SK-N-MC (cell line): ENCODE results near the gene TMEM214.

ENCODE experiments used
- DNase-seq: peaks from one replicate; pipeline ENCODE4 v3.0.0-alpha.2; 2011; ENCODE audit warnings: low read depth, low spot score
- H3K27ac ChIP-seq: fragments of 200-600 bp; sonication (generic); 2 replicates; pipeline ENCODE4 v1.5.1; 2016; ENCODE audit warnings: mixed run types
- H3K36me3 ChIP-seq: fragments of 200-600 bp; sonication (generic); 2 replicates; pipeline ENCODE4 v1.6.1; 2017; ENCODE audit warnings: antibody characterized with exemption, low read length, mixed read lengths; ENCODE audit not compliant: insufficient read depth
- H3K4me3 ChIP-seq: fragments of 200-600 bp; sonication (generic); 2 replicates; pipeline ENCODE4 v1.5.1; 2016
- H3K9ac ChIP-seq: fragments of 200-600 bp; sonication (generic); 2 replicates; pipeline ENCODE4 v1.8.0; 2017; ENCODE audit warnings: mixed run types, mixed read lengths; ENCODE audit not compliant: insufficient read length
- H3K9me3 ChIP-seq: fragments of 200-600 bp; sonication (generic); 2 replicates; pipeline ENCODE4 v1.6.1; 2017; ENCODE audit warnings: low read depth, mild to moderate bottlenecking, antibody characterized with exemption, low read length, moderate library complexity, mixed read lengths
- EZH2 ChIP-seq: fragments of 200-600 bp; sonication (generic); IDR thresholded peaks from one replicate; pipeline ENCODE4 v1.6.1; 2017; ENCODE audit warnings: antibody characterized with exemption
- FOXP2 ChIP-seq: optimal IDR thresholded peaks from 2 replicates; pipeline ENCODE3; 2011; ENCODE audit warnings: mild to moderate bottlenecking, moderate library complexity; ENCODE audit not compliant: insufficient read depth; ENCODE audit errors: extremely low read length, control extremely low read depth
- POLR2AphosphoS5 ChIP-seq: IDR thresholded peaks from 2 replicates; pipeline ENCODE4 v1.6.1; 2012; ENCODE audit warnings: mild to moderate bottlenecking, low read depth, low read length, borderline replicate concordance

TMEM214 gene

DNA sequence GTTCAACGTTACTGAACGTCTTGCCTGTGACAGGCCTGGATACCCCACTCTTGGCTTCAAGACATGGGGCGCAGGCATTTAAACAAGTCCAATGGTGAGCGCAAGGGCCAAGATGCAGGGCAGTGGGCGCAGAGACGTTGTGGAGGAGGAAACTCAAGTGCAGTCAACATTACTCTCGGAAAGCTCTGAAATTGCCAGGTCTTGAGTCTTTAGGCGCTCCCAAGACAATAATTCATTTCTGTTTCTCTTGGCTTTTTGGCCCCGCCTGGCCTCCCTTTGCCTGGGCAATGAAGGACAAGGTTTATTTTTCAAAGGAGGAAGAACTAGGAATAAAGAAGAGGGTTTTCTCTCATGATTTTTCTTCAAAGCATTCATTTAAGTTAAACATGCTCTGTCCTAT, 13.3 kb upstream of the TMEM214 start:
- Histone ChIP-seq H3K36me3 (no peaks in the 10 kb centered on the region), H3K27ac (no peak overlapping the region), H3K9ac (no peak overlapping the region), H3K4me3 (no peak overlapping the region), H3K9me3 (no peaks in the 10 kb centered on the region)
- TF ChIP-seq EZH2: no peak
- no peak for TF ChIP-seq FOXP2
- no peak for TF ChIP-seq POLR2AphosphoS5
- DNase-seq: no peak

DNA sequence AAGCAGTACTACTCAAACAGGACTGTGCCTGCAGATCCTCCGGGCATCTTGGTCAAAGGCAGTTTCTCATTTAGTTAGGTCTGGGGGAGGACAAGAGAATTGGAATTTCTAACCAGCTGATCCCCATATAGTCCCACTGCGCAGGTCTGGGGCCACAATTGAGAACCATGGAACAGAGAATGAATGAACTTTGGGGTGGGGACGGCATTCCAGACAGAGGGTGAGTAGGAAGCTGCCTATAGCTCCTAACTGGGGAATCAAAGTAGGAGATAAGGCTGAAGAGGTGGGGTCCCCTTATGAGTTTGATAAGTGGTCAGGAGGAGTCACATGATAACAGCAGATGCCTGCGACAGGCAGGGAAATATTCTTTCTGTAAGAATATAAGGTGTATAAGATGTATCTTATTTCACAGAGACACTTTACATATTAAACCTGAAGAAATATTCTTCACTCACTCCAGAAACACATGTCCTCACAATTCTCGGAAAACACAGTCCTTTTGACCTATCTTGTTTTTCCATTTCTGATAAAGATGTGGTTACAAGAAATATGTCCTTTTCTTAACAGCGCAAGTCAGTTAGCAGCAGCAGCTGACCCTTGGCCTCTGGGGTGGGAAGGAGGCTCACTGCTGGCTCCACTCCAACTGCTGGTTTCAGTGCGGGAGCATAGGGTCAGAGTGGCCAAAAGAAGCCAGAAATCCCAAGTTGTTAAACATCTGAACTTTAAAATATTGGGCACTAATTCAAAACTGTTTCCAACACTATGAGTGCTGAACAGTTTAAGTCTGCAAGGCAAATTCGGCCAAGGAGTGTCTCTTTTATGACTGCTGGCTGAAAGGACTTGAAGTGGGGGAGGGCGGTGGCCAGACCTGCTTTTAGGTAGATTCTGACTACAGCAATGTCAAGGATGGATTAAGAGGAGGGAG, 12.6 kb upstream of the TMEM214 start:
- Histone ChIP-seq H3K9ac (peak overlapping the region; percentile 25), H3K27ac (no peak overlapping the region), H3K4me3 (no peak overlapping the region), H3K9me3 (no peaks in the 10 kb centered on the region), H3K36me3 (no peaks in the 10 kb centered on the region)
- DNase-seq: no peak
- TF ChIP-seq FOXP2: no peak
- no peak for TF ChIP-seq EZH2
- TF ChIP-seq POLR2AphosphoS5: no peak

GRCh38 chr2:27021253-27022049, 11.3 kb upstream of the TMEM214 start:
- no peak for DNase-seq
- no peak overlapping the region for H3K27ac ChIP-seq
- no peaks in the 10 kb centered on the region for H3K9me3 ChIP-seq
- H3K9ac ChIP-seq: no peak overlapping the region
- H3K4me3 ChIP-seq: no peak overlapping the region
- TF ChIP-seq POLR2AphosphoS5 (no peak), EZH2 (no peak), FOXP2 (no peak)
- H3K36me3 ChIP-seq: no peaks in the 10 kb centered on the region

DNA sequence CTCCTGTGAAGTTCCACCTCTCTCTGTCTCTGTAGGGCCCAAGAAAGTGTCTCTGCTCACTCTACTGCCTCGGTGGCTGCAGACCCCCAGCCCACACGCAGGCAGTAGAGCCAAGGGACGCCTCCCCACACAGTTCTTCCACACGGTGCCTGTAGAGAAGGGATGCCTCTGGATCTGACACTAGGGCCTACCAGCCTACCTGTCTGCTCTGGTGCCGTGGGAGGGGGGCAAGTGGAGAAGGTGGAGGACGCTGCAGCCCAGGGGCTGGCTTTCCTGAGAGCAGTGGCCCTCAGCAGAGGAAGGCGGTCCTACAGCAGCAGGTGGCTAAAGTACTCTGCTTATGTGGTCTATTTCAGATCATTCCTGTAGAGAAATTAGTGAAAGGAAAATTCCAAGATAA, 9.0 kb upstream of the TMEM214 start:
- H3K27ac ChIP-seq: no peak overlapping the region
- H3K9ac ChIP-seq: no peak overlapping the region
- no peaks in the 10 kb centered on the region for H3K36me3 ChIP-seq
- DNase-seq: no peak
- H3K9me3 ChIP-seq: no peaks in the 10 kb centered on the region
- TF ChIP-seq FOXP2: no peak
- no peak overlapping the region for H3K4me3 ChIP-seq

DNA sequence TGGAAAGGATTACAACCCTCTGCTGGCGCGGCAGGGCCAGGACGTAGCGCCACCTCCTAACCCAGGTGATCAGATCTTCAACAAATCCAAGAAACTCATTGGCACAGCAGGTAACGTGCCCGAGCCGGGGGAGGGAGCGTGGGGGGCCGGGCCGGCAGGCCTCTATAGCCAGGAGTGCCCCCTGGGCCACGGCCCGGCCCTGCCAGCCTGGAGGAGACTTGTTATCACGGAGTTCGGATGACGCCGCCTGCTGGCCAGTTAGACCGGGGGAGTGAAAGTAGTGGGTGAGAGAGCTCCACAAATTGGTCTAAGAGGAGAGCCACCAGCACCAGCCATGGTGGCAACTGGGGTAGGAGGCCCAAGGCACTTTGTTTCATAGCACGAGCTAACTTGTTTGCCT, 8.6 kb upstream of the TMEM214 start:
- Histone ChIP-seq H3K36me3 (no peaks in the 10 kb centered on the region), H3K9me3 (no peaks in the 10 kb centered on the region), H3K27ac (no peak overlapping the region), H3K4me3 (no peak overlapping the region), H3K9ac (no peak overlapping the region)
- DNase-seq: no peak
- TF ChIP-seq POLR2AphosphoS5 (no peak), FOXP2 (no peak), EZH2 (no peak)

DNA sequence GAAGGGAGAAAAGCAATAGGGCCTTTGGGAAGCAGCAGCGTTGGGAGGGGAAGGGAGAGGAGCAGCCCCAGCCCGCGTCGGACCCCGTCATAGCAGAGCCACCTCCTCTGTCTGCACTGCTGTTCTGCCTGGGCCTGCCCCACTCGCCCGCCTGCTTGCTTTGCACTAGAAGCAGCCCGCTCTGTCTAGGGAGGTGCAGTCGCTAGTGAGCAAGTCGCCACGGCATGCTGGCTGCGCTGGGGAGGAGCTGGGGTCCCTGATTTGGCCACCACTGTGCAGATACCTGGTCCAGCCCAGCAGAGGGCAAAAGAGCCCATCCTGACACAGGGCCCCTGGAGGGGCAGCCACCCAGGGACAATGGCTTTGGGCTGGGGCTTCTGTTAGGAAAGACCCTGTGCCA, 8.0 kb upstream of the TMEM214 start:
- TF ChIP-seq EZH2 (no peak), FOXP2 (no peak), POLR2AphosphoS5 (no peak)
- Histone ChIP-seq H3K9ac (no peak overlapping the region), H3K9me3 (no peaks in the 10 kb centered on the region), H3K27ac (no peak overlapping the region), H3K4me3 (no peak overlapping the region), H3K36me3 (no peaks in the 10 kb centered on the region)
- no peak for DNase-seq

DNA sequence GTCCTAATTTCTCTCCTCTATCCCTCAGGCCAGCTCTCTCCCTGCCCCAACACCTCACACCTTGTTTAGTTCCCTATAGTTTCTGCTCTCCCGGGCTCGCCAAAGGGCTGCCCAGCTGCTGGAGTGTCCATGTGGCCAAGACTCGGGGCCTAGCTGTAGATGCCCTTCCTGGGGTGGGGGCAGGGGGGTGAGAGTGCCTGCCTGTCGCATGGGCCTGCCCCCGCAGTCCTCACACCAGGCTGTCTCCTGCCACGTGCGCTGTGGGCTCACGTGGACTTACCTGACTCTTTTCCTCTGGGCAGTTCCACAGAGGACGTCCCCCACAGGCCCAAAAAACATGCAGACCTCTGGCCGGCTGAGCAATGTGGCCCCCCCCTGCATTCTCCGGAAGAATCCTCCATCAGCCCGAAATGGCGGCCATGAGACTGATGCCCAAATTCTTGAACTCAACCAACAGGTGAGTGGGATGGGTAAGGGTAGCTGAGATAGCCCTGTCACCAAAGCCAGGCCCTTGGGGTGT, 7.4 kb upstream of the TMEM214 start:
- no peak for DNase-seq
- no peaks in the 10 kb centered on the region for H3K36me3 ChIP-seq
- H3K9me3 ChIP-seq: no peaks in the 10 kb centered on the region
- H3K27ac ChIP-seq: no peak overlapping the region
- H3K9ac ChIP-seq: no peak overlapping the region
- no peak overlapping the region for H3K4me3 ChIP-seq
- no peak for TF ChIP-seq FOXP2
- TF ChIP-seq EZH2: no peak
